Measurements from ENCODE around the gene MMP14.
"Not testable (repeated sequence)": the region's sequence is repeated elsewhere in the genome, so short reads cannot be mapped to it uniquely, and the experiment has no call there.

Gene MMP14

GRCh38 chr14:22846811-22847307 is 10.5 kb downstream of the MMP14 start:
- no peak for TF ChIP-seq CTCF (IDR thresholded peaks at IDR 0.05; ENCODE audit: borderline replicate concordance, control extremely low read depth, extremely low read depth, insufficient read depth, missing control alignments)
- DNase-seq (ENCODE audit: low spot score) = peak; percentile 29
- in situ Hi-C loops (cut with MboI; ENCODE audit: low sequenced_read_pairs, unreplicated experiment) = no loop called here

- no peak for TF ChIP-seq CTCF (IDR thresholded peaks at IDR 0.05; ENCODE audit: borderline replicate concordance, control extremely low read depth, extremely low read depth, insufficient read depth, missing control alignments)
- in situ Hi-C loops (cut with MboI; ENCODE audit: low sequenced_read_pairs, unreplicated experiment) = no loop called here
- DNase-seq (ENCODE audit: low spot score) = peak; percentile 50
Observed at GRCh38 chr14:22847661-22848341, 11.4 kb downstream of the MMP14 start.

GRCh38 chr14:22848351-22849164 is 12.2 kb downstream of the MMP14 start:
- no peak for TF ChIP-seq CTCF (IDR thresholded peaks at IDR 0.05; ENCODE audit: borderline replicate concordance, control extremely low read depth, extremely low read depth, insufficient read depth, missing control alignments)
- in situ Hi-C loops (cut with MboI; ENCODE audit: low sequenced_read_pairs, unreplicated experiment) = no loop called here
- peak; percentile 40 for DNase-seq (ENCODE audit: low spot score)

GRCh38 chr14:22849212-22849819 is 12.9 kb downstream of the MMP14 start:
- in situ Hi-C loops (cut with MboI; ENCODE audit: low sequenced_read_pairs, unreplicated experiment) = no loop called here
- TF ChIP-seq CTCF (IDR thresholded peaks at IDR 0.05; ENCODE audit: borderline replicate concordance, control extremely low read depth, extremely low read depth, insufficient read depth, missing control alignments) = no peak
- DNase-seq (ENCODE audit: low spot score) = no peak

- in situ Hi-C loops (cut with MboI; ENCODE audit: low sequenced_read_pairs, unreplicated experiment) = loop anchor here (5.0 to 10.0 kb wide), 3 partner anchors 74 to 466 kb away; no protein-coding TSS in a partner anchor
- TF ChIP-seq CTCF (IDR thresholded peaks at IDR 0.05; ENCODE audit: borderline replicate concordance, control extremely low read depth, extremely low read depth, insufficient read depth, missing control alignments) = no peak
- DNase-seq (ENCODE audit: low spot score) = no peak
Observed at GRCh38 chr14:22850944-22851764, 14.8 kb downstream of the MMP14 start.

GRCh38 chr14:22852178-22852577 is 15.8 kb downstream of the MMP14 start:
- in situ Hi-C loops (cut with MboI; ENCODE audit: low sequenced_read_pairs, unreplicated experiment) = loop anchor here (5.0 to 10.0 kb wide), 3 partner anchors 75 to 467 kb away; no protein-coding TSS in a partner anchor
- DNase-seq (ENCODE audit: low spot score) = not testable (repeated sequence)

All from GM13976 (cell line).